Cerebellar cortex (tissue), 1 donor: Measurements from ENCODE around the gene ZSWIM5.
"Not testable (repeated sequence)": the region's sequence is repeated elsewhere in the genome, so short reads cannot be mapped to it uniquely, and the experiment has no call there.

Source experiments
- DNase-seq: peaks from one replicate; pipeline ENCODE4 v3.0.0-alpha.2; 2015; ENCODE audit warnings: low spot score

The ZSWIM5 gene

DNA sequence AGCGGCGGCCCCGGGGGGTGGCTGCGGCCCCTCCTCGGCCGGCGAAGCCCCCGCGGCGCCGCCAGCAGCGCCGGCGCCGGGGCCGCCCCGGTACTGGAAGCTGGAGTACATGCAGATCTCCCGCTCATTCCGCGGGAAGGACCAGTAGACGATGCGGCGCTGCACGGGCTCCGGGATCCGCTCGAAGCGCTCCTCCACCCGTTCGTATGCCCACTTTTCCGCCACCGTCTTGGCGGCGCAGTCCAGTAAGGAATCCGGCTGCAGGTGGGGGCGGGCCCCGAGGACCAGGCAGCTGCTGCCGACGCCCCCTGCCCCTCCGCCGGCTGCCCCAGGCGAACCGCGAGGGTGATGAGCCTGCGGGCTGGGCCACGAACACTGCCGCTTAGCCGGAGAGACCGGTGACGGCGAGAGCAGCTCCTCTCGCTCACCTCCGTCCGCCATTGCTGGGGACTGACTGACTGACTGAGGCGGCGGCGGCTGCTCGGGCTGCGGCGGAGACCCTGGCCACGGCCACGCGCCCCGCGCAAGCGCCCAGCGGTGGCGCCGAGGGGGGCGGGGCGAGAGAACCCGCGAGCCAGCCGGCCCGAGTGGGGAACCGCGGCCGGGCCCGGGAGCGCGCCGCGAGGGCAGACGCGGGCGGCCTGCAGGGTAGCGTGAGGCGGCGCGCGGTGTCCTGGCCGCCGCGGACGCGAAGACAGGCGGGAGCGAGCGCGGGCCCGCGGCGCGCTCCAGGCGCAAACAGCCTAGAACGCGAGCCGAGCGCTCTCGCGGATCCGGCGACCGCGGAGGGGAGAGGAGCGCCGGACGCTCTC, at the start of gene ZSWIM5:
TSS of gene ZSWIM5 (minus strand) at position 696 of the 812 bp plus-strand sequence. CDS start at position 441, 255 bp downstream.
- peak; percentile 69 for DNase-seq

DNA sequence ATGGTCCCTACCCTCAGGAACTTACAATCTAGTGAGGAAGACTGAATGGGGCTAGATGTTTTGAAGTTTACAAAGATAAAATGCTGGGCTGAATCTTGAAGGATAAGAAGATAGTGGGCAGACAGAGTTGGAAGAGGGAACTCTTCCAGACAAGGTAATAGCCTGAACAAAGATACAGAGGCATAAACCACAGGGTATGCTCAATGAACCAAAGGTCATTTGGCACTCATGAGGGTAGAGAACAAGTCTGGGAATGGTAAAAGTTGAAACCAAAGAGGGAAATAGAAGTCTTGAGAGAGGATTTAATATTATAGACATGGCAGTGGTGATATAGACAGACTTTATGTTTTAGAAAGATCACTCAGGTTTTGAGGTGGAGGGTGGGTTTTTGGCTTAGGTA, 48.1 kb upstream of the ZSWIM5 start:
- no peak for DNase-seq

DNA sequence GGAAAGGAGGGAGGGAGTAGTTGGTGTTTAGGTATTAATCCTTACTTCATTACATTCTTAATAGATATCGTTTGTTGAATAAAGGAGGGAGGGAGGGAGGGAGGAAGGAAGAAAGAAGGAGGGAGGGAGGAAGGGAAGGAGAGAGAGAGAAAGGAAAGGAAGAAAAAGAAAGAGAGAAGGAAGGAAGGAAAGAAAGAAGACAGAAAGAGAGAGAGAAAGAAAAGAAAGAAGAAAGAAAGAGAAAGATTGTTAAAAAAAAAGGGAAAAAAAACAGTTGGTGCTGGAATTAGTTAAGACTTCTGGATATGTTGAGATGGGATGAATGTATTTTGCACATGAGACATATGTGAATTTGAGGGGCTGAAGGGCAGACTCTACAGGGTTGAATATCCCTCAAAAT, 44.1 kb upstream of the ZSWIM5 start:
- DNase-seq: no peak

DNA sequence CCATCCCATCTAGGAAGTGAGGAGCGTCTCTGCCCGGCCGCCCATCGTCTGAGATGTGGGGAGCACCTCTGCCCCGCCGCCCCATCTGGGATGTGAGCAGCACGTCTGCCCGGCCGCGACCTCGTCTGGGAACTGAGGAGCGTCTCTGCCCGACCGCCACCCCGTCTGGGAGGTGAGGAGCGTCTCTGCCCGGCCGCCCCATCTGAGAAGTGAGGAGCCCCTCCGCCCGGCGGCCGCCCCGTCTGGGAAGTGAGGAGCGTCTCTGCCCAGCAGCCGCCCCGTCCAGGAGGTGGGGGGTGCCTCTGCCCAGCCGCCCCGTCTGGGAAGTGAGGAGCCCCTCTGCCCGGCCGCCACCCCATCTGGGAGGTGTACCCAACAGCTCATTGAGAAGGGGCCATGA, 41.6 kb upstream of the ZSWIM5 start:
- not testable (repeated sequence) for DNase-seq

DNA sequence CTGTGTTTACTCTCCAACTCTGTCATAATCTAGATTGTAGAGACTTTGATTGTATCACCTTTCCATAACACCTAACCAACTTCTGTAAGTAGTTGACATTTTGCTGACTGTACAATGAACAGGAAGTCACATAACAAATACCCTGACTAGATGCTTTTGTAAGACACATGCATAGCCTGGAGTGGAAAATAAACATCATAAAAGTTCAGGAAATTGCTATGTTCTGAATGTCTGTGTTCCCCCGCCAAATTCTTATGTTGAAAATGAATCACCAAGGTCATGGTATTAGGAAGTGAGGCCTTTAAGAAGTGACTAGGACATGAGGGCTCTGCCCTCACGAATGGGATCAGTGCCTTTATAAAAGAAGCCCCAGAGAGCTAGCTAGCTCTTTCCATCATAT, 40.4 kb upstream of the ZSWIM5 start:
- DNase-seq: no peak

DNA sequence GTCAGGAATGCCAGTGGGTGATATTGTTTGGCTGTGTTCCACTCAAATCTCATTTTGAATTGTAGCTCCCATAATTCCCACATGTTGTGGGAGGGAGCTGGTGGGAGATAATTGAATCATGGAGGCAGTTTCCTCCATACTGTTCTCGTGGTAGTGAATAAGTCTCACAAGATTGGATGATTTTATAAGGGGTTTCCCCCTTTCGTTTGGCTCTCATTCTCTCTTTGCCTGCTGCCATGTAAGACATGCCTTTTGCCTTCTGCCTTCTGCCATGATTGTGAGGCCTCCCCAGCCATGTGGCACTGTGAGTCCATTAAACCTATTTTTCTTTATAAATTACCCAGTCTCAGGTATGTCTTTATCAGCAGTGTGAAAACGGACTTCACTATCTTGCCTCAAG, 40.0 kb upstream of the ZSWIM5 start:
- not testable (repeated sequence) for DNase-seq

DNA sequence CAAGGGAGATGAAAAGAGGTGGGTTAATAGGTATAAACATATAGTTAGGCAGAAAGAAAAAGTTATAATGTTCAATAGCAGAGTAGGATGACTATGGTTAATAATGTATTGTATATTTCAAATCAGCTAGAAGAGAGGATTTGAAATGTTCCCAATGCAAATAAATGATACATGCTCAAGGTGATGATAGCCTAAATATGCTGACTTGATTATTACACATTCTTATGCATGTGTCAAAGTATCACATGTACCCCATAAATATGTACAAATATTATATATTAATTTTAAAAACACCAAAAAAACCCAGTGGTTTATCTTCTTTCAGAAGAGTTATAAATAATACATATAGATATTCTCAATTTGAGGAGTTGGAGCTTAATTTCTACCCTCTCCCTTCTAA, 38.3 kb upstream of the ZSWIM5 start:
- no peak for DNase-seq

DNA sequence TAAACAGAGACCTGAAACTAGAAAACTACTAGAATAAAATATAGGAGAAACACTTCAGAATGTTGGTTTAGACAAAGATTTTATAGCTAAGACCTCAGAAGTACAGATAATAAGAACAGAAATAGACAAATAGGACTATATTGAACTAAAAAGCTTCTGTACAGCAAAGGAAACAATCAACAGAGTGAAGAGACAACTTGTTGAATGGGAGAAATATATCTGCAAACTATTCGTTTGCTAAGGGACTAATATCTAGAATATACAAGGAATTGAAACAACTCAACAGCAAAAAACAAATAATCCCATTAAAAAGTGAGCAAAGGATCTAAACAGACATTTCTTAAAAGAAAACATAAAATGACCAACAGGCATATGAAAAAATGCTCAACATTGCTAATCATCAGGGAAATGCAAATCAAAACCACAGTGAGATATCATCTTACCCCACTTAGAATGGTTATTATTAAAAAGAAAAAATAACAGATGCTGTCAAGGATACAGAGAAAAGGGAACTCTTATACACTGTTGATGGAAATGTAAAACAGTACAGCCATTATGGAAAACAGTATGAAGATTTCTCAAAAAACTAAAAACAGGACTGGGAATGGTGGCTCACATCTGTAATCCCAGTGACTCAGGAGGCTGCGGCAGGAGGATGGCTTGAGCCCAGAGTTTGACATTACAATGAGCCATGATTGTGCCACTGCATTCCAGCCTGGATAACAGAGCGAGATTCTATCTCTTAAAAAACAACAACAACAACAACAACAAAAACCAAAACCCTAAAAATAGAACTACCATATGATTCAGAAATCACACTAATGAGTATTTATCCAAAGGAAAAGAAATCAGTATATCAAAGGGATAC, 37.3 kb upstream of the ZSWIM5 start:
- no peak for DNase-seq

DNA sequence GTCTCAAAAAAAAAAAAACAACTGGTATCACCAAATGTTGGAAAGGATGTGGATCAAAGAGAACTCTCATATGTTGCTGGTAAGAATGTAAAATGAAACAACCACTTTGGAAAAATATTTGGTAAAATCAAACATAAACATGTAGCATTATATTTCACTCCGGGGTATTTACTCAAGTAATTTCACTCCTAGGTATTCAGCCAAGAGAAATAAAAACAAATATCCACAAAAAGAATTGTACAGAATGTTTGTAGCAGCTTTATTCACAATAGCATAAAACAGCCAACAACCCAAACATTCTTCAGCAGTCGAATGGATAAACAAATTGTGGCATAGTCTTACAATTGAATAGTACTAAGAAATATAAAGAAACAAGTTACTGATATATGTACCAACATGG, 32.4 kb upstream of the ZSWIM5 start:
- DNase-seq: no peak

DNA sequence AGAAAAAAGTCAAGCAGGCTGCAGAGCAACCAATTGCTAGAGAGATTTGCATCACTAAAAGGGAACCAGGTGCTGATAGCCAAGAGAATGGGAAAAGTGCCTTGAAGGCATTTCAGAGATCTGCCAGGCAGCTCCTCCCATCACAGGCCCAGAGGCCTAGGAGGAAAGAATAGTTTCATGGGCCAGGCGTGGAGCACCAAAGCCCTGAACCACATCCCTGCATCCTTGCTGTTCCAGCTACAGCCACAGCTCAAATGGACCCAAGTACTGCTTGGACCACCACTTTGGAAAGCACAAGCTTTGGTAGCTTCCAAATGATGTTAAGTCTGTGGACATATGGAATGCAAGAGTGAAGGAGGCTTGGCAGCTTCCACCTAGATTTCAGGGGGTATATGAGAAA, 29.7 kb upstream of the ZSWIM5 start:
- no peak for DNase-seq

DNA sequence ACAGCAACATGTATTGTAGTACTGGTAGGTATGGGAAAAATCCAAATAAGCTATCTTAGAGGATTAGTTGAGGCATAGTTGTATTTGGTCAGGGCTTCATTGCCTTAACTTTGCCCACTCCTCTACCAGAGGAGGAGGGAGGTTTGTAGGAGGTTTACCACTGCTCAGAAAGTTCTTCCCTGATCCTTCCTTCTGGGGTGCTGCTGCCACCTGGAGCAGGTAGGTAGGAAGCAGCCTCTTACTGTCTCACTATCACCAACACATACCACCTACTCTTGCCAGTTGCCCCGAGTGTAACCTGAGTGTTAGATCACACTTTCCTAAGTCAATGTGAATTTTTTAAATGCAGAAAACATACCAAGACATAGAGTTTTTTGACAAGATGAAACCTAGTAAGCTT, 24.1 kb upstream of the ZSWIM5 start:
- peak; percentile 11 for DNase-seq

DNA sequence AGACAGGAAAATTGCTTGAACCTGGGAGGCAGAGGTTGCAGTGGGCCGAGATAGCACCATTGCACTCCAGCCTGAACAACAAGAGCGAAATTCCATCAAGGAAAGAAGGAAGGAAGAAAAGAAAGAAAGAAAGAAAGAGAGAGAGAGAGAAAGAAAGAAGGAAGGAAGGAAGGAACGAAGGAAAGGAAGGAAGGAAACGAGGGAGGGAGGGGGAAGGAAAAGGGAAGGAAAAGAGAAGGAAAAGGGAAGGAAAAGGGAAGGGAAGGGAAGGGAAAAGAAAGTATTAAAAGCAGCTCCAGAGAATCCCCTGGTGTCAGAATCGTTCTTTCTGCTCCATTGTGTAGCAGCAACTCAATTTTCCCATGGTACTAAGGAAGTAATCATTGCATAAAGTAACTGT, 19.2 kb upstream of the ZSWIM5 start:
- no peak for DNase-seq

DNA sequence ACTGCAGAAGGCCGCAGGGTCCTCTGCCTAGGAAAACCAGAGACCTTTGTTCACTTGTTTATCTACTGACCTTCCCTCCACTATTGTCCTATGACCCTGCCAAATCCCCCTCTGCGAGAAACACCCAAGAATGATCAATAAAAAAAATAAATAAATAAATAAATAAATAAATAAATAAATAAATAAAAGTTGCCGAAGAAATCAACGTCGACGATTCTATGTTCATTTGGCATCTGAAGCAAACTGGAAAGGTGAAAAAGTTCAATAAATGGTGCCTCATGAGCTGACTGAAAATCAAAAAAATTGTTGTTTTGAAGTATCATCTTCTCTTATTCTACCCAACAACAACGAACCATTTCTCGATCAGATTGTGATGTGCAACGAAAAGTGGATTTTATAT, 17.3 kb upstream of the ZSWIM5 start:
- not testable (repeated sequence) for DNase-seq

DNA sequence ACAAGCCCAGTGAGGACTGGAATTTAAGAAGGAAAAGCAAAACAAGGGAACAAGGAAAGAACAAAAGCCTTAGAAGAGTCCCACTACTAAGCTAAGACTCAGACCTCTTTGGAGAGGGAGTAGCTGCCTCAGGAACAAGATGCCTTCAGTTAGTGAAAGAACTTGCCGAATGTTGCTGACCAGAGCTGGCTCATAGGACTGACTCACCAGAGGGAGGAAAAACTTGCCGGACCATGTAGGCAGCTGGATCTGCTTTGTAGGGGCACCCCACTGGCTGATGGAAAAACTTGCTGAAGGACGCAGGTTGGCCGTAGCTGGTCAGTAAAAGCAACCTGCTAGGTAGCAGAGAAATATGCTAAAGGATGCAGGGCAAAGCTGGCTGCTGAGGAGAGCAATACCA, 15.3 kb upstream of the ZSWIM5 start:
- DNase-seq: no peak

DNA sequence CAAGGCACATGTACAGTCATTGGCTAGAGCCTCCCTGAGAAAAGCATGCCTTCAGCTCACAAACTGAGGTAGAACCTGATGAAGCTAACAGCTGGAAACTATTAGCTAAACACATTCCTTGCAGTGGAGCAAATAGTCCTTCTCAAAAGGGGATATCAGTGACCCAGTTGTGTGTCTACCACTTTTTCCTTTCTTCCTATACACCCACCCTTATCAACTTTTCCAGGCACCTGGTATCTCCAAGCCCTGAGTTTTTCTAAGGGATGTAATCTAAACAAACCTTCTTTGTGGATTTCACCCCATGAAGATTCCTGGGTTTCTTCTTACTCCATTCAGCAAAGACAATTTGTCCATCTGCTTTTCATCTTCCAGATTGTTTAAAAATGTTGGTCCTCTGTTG, 10.5 kb upstream of the ZSWIM5 start:
- no peak for DNase-seq

DNA sequence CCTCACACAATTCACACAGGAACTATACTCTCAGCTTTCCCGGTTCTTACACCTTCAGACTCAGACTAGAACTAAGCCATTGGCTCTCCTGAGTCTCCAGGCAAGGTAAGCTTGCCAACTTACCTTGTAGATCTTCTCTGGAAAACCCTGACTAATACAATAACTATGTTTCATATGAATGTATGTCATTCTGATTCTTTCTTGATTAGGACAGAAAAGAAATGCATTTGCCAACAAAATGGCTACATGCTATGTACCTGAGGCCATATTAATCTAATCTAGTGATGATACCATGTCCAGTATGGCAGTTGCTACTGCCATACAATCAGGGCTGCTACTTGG, 9.8 kb upstream of the ZSWIM5 start:
- no peak for DNase-seq

DNA sequence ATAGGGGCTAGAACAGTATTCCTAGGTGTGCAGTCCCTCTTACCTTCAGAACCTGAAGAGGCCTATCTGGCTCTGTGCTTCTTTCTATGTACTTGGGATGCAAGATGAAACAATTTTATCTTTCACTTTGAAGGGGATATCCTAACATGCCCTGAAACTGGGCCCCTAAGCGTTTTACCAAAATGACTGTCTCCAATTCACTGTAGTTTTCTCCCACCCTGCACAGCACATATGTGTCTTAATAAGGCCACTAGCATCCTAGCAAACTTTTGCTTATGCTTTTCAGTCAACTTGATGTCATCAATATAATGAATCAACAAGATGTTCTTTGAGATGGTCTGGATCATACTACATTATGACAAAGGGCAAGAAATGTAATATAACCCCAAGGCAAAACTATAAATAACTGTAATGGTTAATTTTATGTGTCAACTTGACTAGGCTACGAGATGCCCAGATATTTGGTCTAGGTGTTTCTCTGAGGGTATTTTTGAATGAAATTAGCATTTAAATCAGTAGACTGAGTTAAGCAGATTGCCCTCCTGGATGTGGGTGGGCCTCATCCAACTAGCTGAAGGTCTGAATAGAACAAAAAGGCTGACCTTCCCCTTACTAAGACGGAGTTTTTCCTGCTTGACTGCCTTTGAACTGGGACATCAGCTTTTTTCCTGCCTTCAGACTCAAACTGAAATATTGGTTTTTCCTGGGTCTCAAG, 9.2 kb upstream of the ZSWIM5 start:
- DNase-seq: no peak

DNA sequence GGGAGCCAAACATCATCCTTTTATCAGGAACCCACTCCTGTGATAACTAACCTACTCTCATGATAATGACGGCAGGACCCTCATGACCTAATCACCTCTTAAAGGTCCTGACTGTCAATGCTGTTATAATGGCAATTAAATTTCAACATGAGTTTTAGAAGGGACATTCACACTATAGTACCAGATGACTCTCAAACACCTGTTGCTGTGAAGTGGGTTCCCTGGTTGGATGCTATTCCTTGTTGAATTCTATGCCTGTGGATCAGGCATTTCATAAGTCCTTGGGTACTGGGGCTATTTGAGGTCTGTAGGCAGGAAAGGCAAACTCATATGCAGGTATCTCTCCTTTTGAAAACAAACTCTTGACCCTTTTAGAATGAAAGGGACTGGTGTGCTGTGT, 7.5 kb upstream of the ZSWIM5 start:
- no peak for DNase-seq

DNA sequence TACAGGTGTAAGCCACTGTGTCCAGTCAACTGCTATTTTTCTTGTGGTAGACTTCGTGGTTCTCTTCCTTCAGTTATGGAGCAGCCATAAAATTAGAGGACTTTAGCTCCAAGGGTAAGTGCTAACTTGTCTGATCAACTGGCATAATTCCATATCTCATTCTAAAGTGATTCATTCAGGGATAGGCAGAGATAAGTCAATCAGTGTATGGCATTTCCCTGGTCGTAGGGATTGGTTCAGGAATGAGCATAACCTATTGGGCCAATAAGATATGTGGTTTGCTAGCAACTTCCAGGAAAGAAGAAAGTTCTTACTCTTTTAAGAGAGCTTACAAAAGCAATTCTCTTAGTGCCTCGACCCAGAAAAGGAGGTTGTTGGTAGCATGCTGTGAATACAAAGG, 4.7 kb upstream of the ZSWIM5 start:
- DNase-seq: no peak

DNA sequence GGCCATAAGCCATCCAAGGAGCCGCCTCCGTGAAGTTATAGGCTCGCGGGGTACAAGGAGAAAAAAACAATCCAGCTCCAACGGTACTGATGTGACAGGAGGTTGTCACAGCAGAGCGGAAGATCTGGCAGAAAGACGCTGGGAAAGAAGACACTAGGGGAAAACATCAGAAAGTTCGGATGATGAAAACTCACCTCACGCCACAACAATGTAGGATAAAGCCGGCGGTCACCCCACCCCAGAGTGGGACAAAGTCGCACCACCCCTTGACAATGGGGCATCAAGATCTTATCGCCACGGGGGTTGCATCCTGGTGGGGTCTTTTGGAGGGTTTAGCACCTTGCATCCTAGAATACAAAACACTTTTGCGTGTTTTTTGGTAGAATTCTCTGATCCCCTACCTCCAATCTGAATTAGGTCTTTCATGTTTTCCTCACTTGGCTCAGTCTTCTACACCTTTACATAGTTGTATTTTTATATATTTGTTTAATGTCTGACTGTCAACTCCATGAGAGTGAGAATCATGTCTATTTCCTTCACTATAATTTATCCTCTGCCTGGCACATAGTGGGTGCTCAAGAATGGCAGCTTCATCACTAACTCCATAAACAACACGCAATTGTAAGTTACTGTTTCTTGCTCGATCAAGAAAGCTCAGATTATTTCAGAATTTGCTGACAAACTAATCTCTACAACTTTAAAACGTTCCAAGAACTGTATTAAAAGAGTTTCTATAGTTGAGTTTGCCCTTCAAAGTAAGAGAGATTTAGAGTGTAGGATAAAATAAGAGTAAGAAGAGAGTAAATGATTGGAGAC, 611 bp upstream of the ZSWIM5 start:
- DNase-seq: no peak

DNA sequence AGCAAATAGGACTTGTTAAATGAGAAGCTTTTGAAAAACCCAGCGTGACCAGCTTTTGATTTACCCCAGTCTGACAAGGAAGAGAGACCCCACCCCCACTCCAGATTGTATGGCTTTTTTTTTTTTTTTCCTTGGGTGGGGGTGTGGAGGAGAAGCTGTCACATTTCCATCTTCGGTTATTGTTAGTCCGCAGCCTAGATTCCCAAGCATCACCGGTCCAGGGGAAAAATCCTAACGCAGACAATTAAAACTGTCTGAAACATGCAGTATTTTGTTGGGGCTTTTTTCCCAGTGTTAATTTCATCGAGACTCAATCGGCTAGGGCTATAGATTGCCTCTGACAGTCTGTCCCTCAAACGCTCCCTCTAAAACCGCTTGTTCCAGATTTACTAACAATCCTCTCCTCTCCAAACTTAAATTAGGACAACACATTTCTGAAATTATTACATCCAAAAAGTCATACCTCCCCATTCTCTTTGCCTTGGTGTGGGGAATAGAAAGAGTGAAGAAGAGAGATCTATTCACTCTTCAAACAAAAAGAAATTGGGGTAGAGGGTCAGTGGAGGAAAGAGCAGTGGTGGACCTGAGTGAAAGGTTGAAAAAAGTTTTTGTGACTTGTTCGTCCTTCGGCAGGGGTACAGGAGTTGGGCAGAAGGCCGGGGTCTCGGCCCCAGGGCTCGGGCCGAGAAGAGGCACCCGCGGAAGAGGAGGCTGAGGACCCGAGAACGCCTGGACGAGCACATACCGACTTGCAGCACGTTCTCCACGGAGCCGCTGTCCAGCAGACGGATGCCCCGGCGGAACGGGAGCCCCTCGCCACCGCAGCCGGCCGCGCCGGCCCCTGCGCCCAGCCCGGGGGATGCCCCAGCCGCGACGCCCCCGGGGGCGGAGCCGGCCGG, 1.1 kb downstream of the ZSWIM5 start:
- peak; percentile 59 for DNase-seq
